Right kidney (tissue), 9 donors: ENCODE data around the gene PDE6B.
A peak's percentile ranks its signal among the peaks of the same experiment; 100 is the strongest.
"Not testable (repeated sequence)": the region's sequence is repeated elsewhere in the genome, so short reads cannot be mapped to it uniquely, and the experiment has no call there.

ENCODE experiments used
- DNase-seq: peaks from one replicate; pipeline ENCODE4 v3.0.0-alpha.2; 2016
- long read RNA-seq, 8 donors: transcript quantifications; one replicate each; lab custom pipeline, GENCODE V29; 2026

The PDE6B gene
- long read RNA-seq, donor 1, result 0 reads
- long read RNA-seq, donor 2, result 0 reads
- long read RNA-seq, donor 3, result 0 reads
- long read RNA-seq, donor 4, partial matches to known transcripts, result 31 of 32 reads
- long read RNA-seq, donor 4, other reads (novel, unspliced or antisense), result 0 of 32 reads
- long read RNA-seq, donor 5, partial matches to known transcripts, result 0 of 1 reads
- long read RNA-seq, donor 5, other reads (novel, unspliced or antisense), result 0 of 1 reads
- long read RNA-seq, donor 6, partial matches to known transcripts, result 5 of 6 reads
- long read RNA-seq, donor 6, other reads (novel, unspliced or antisense), result 0 of 6 reads
- long read RNA-seq, donor 7, partial matches to known transcripts, result 7 of 7 reads
- long read RNA-seq, donor 7, other reads (novel, unspliced or antisense), result 0 of 7 reads
- long read RNA-seq, donor 8, partial matches to known transcripts, result 19 of 21 reads
- long read RNA-seq, donor 8, other reads (novel, unspliced or antisense), result 0 of 21 reads

- peak; percentile 69 for DNase-seq
Measured at GRCh38 chr4:624705-625590, at the start of gene PDE6B. Gene PDE6B (plus strand): TSS chr4:625573. CDS start chr4:625627, 54 bp downstream.

- DNase-seq, result no peak
Measured at GRCh38 chr4:576245-576821, 49.0 kb upstream of the PDE6B start, which contains the start of gene TMEM271. Gene TMEM271 (minus strand): TSS chr4:576295. CDS start chr4:576062, 233 bp downstream.

GRCh38 chr4:576991-577498 is 48.3 kb upstream of the PDE6B start:
- DNase-seq, result no peak

- peak; percentile 36 for DNase-seq
Measured at GRCh38 chr4:577499-578450, 47.6 kb upstream of the PDE6B start.

GRCh38 chr4:578451-579443 is 46.6 kb upstream of the PDE6B start:
- DNase-seq, result no peak

GRCh38 chr4:579543-580175 is 45.7 kb upstream of the PDE6B start:
- DNase-seq, result no peak

GRCh38 chr4:581181-581580 is 44.2 kb upstream of the PDE6B start:
- DNase-seq, result no peak

- no peak for DNase-seq
Measured at GRCh38 chr4:581753-582361, 43.5 kb upstream of the PDE6B start.

- DNase-seq, result no peak
Measured at GRCh38 chr4:583820-584219, 41.6 kb upstream of the PDE6B start.

- no peak for DNase-seq
Measured at GRCh38 chr4:587671-588350, 37.6 kb upstream of the PDE6B start.

- DNase-seq, result no peak
Measured at GRCh38 chr4:588351-588849, 37.0 kb upstream of the PDE6B start.

GRCh38 chr4:589219-589963 is 36.0 kb upstream of the PDE6B start:
- DNase-seq, result no peak

GRCh38 chr4:590313-590841 is 35.0 kb upstream of the PDE6B start:
- DNase-seq, result no peak

- not testable (repeated sequence) for DNase-seq
Measured at GRCh38 chr4:592178-592577, 33.2 kb upstream of the PDE6B start.

GRCh38 chr4:592825-593520 is 32.4 kb upstream of the PDE6B start:
- no peak for DNase-seq

- DNase-seq, result no peak
Measured at GRCh38 chr4:598925-599324, 26.4 kb upstream of the PDE6B start.

GRCh38 chr4:600166-600565 is 25.2 kb upstream of the PDE6B start:
- DNase-seq, result no peak
